ENCODE measurements around the gene PHPT1. TPM values are rescaled to one million over a fixed set of nuclear protein-coding genes. Genes with fewer than 3 reads are reported as not detected.
"Not testable (repeated sequence)": the region's sequence is repeated elsewhere in the genome, so short reads cannot be mapped to it uniquely, and the experiment has no call there.

Gene PHPT1
- total RNA-seq, result 100 to 1,000 TPM; 140 to 154 TPM

DNA sequence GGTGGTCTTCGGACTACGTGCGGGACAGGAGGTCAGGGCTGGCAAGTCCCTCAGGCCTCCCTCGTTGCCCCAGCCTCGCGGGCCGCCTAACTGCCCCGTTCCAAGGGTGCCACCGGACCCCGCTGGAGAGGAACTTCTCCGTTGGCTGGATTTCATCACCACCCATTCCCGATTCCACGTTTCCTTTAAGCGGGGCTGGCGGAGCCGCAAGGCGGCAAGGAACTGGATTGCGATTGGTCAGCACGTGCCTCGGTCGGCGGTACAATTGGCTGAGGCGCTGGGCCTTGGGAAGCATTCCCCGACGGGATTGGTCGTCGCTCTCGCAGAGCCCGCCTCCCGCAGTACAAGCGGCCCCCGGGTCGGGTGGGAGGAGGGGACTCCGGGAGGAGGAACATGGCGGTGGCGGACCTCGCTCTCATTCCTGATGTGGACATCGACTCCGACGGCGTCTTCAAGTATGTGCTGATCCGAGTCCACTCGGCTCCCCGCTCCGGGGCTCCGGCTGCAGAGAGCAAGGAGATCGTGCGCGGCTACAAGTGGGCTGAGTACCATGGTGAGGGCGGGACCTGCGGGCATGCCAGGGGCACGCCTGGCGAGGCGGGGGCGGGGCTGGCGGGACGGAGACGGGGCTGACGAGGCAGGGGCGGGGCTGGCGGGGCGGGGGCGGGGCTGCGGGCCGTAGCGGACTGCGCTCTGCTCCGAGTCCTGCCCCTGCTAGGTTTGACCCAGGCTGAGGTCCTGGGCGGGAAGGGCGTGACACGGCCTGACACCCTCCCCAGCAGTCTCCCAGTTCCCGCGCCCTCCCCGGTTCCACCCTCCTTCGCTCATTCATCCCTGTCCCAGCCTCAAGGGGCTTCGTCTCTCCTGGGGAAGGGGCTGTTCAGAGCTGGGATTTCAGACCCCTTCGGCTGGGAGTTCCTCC, at the start of gene PHPT1:
TSS of gene PHPT1 (plus strand) at position 372 of the 922 bp plus-strand sequence. CDS start at position 394, 22 bp downstream.
- H3K4me1 ChIP-seq, result peaks cover 0 to 46% of the 10 kb centered on the region in 2 donors
- H3K4me3 ChIP-seq, result peak within 1 kb of the TSS; percentile 58 to 73
- peaks cover 18% of the 10 kb centered on the region for H3K36me3 ChIP-seq
- peak within 1 kb of the TSS; percentile 93 to 96 for H3K27ac ChIP-seq
- H3K9me3 ChIP-seq, result no peaks in the 10 kb centered on the region
- no peaks in the 10 kb centered on the region for H3K27me3 ChIP-seq
- TF ChIP-seq, protein P1, sequence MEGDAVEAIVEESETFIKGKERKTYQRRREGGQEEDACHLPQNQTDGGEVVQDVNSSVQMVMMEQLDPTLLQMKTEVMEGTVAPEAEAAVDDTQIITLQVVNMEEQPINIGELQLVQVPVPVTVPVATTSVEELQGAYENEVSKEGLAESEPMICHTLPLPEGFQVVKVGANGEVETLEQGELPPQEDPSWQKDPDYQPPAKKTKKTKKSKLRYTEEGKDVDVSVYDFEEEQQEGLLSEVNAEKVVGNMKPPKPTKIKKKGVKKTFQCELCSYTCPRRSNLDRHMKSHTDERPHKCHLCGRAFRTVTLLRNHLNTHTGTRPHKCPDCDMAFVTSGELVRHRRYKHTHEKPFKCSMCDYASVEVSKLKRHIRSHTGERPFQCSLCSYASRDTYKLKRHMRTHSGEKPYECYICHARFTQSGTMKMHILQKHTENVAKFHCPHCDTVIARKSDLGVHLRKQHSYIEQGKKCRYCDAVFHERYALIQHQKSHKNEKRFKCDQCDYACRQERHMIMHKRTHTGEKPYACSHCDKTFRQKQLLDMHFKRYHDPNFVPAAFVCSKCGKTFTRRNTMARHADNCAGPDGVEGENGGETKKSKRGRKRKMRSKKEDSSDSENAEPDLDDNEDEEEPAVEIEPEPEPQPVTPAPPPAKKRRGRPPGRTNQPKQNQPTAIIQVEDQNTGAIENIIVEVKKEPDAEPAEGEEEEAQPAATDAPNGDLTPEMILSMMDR (IDR thresholded peaks at IDR 0.05), result no peak
- peak; percentile 99 for DNase-seq (ENCODE audit: low spot score)

DNA sequence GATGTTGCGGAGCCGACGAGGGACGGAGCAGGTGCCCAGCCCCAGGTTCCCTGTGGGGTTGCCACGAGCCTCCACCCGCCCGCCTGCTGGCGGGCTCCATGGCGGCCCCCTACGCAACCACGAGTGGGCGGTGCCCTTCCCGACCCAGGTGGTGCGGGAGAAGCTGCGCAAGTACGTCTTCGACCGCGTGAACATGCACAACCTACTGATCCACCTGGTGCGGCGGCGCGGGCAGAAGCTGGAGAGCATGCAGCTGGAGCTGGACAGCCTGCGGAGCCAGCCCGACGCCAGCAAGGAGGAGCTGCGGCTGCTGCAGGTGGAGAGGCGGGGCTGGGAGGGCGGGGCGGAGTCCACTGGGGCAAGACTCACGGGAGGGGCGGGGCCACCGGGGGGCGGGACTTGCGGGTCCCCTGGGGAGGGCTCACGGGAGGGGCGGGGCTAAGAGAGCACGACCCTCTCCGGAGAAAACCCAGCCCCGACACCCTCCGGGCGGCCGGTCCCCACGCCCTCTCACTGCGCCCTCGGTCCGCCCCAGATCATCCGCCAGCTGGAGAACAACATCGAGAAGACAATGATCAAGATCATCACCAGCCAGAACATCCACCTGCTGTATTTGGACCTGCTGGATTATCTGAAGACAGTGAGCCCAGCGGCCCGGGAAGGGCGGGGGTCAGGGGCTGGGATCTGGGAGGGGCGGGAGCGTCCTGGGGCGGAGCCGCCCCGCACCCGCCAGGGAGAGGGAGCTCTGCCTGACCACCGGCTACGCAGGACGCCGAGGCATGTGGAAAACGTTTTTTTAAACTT, 49.2 kb upstream of the PHPT1 start:
- no peaks in the 10 kb centered on the region for H3K36me3 ChIP-seq
- H3K27ac ChIP-seq, result peak overlapping the region; percentile 32 to 59
- TF ChIP-seq, protein P1 (IDR thresholded peaks at IDR 0.05), result no peak
- H3K9me3 ChIP-seq, result no peaks in the 10 kb centered on the region
- H3K4me3 ChIP-seq, result peak overlapping the region; percentile 42 to 48
- H3K4me1 ChIP-seq, result peaks cover 0 to 56% of the 10 kb centered on the region in 2 donors
- no peak for DNase-seq (ENCODE audit: low spot score)
- H3K27me3 ChIP-seq, result peaks cover 0 to 7% of the 10 kb centered on the region in 2 donors

DNA sequence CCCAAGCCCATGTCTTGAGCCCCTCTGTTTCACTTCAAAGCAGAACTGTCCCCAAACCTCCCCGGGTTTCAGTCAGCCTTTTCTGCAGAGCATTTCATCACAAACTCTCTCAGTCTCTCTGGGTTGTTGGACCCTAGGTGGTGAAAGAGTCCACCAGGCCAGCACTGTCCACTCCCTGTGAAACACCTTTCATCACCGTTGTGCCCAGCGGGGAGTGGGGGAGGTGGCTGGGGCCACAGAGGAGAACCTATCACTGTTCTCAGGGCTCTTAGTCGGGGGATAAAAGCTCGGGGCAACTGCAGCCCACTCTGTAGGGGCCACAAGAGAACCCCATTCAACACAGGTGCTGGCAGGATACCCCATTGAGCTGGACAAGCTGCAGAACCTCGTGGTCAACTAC, 46.9 kb upstream of the PHPT1 start:
- Histone ChIP-seq H3K27me3 (peaks cover 0 to 7% of the 10 kb centered on the region in 2 donors), H3K4me1 (peaks cover 0 to 49% of the 10 kb centered on the region in 2 donors), H3K9me3 (no peaks in the 10 kb centered on the region), H3K36me3 (no peaks in the 10 kb centered on the region), H3K4me3 (no peak overlapping the region), H3K27ac (no peak overlapping the region)
- no peak for DNase-seq (ENCODE audit: low spot score)
- TF ChIP-seq, protein P1 (IDR thresholded peaks at IDR 0.05), result no peak

DNA sequence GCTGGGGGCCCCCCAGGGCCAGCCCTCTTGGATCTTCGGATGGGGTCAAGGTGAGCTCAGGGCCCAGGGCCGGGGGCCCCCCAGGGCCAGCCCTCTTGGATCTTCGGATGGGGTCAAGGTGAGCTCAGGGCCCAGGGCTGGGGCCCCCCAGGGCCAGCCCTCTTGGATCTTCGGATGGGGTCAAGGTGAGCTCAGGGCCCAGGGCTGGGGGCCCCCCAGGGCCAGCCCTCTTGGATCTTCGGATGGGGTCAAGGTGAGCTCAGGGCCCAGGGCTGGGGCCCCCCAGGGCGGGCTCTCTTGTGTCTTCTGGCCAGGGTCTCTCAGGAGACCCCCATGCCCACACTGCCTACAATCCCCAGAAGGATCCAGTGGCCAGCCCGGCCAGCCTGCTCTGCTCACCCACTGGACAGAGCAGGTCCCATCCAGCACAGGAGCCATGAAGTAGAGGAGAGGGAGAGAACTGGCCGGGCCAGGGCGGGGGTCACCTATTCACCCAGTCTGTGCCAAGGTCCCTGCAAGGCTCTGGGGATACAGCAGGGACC, 46.1 kb upstream of the PHPT1 start:
- peaks cover 0 to 44% of the 10 kb centered on the region in 2 donors for H3K4me1 ChIP-seq
- not testable (repeated sequence) for H3K9me3 ChIP-seq; H3K36me3 ChIP-seq; H3K27me3 ChIP-seq; H3K4me3 ChIP-seq; H3K27ac ChIP-seq; DNase-seq (ENCODE audit: low spot score)

DNA sequence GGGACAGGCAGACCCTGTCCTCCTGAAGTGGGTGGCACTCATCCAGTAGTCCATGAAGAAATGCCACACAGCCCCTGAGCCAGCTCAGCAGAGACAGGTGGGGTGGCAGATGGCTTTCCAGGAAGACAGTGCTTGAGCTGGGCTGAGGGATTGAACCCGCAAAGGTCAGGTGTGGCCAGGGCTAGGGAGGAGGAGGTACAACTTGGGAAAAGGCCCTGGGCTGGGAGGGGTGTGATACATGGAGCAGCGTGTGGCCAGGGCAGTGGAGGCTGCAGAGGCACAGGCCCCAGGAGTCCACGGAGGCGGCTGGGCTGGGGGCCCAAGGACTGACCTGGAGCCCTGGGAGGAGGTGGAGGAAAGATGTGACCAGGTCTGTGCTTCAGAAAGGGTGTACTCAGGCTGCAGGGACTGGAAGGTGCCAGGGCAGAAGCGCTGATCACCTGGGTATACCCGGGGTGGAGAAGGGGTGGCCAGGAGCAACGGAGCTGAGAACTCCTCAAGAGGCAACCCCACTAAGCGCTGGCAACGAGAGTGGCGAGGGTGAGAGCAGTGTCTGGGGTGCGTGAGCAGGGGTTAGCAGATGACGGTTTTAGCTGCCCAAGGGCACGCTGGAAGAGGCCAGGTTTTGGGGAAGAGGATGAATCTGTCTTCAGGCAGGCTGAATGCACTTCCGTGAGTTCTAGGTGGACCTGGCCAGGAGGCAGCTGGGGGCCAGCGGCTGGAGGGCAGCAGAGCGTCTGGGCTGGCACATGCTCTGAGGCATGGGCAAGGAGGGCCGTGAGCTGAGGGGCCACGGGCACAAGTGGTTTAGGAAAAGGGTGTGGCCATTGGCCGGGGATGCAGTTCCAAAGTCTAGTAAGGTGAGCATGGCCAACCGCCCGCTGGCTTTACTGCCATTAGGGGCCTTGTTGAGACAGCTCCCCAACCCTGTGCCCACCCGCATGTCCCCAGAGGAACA, 45.4 kb upstream of the PHPT1 start:
- Histone ChIP-seq H3K27me3 (peaks cover 0 to 7% of the 10 kb centered on the region in 2 donors), H3K27ac (no peak overlapping the region), H3K36me3 (no peaks in the 10 kb centered on the region), H3K9me3 (no peaks in the 10 kb centered on the region), H3K4me1 (peaks cover 0 to 47% of the 10 kb centered on the region in 2 donors), H3K4me3 (no peak overlapping the region)
- no peak for DNase-seq (ENCODE audit: low spot score)
- TF ChIP-seq, protein P1 (IDR thresholded peaks at IDR 0.05), result no peak

All from right atrium auricular region (tissue), 2 donors.